GM18907 (cell line): Measurements from ENCODE around the gene TNS3.
"Not testable (repeated sequence)": the region's sequence is repeated elsewhere in the genome, so short reads cannot be mapped to it uniquely, and the experiment has no call there.

ENCODE experiments used
- ATAC-seq: cut with Tn5 transposase; IDR thresholded peaks from one replicate; pipeline ENCODE4 v1.9.1; 2021; ENCODE audit warnings: mild to moderate bottlenecking, moderate library complexity; ENCODE audit not compliant: unreplicated experiment

Gene TNS3

GRCh38 chr7:47543056-47543455 lies 38.9 kb downstream of the TNS3 start:
- no peak for ATAC-seq

GRCh38 chr7:47542051-47542450 lies 39.9 kb downstream of the TNS3 start:
- ATAC-seq, result no peak

- not testable (repeated sequence) for ATAC-seq
These were observed 40.4 kb downstream of the TNS3 start for GRCh38 chr7:47541485-47541884.

- no peak for ATAC-seq
These were observed 41.2 kb downstream of the TNS3 start for GRCh38 chr7:47540387-47541350.

- no peak for ATAC-seq
These were observed 41.9 kb downstream of the TNS3 start for GRCh38 chr7:47540053-47540386.

- no peak for ATAC-seq
These were observed 42.4 kb downstream of the TNS3 start for GRCh38 chr7:47539398-47540052.

- no peak for ATAC-seq
These were observed 43.0 kb downstream of the TNS3 start for GRCh38 chr7:47538846-47539311.

GRCh38 chr7:47537716-47538675 lies 43.9 kb downstream of the TNS3 start:
- no peak for ATAC-seq

- no peak for ATAC-seq
These were observed 45.0 kb downstream of the TNS3 start for GRCh38 chr7:47536661-47537611.

- no peak for ATAC-seq
These were observed 45.9 kb downstream of the TNS3 start for GRCh38 chr7:47535704-47536628.

- no peak for ATAC-seq
These were observed 46.7 kb downstream of the TNS3 start for GRCh38 chr7:47535035-47535703.

GRCh38 chr7:47534322-47535034 lies 47.4 kb downstream of the TNS3 start:
- no peak for ATAC-seq

GRCh38 chr7:47531584-47532492 lies 50.1 kb downstream of the TNS3 start:
- no peak for ATAC-seq

GRCh38 chr7:47529826-47530555 lies 51.9 kb downstream of the TNS3 start:
- ATAC-seq, result no peak

- ATAC-seq, result no peak
These were observed 52.5 kb downstream of the TNS3 start for GRCh38 chr7:47529405-47529804.

- no peak for ATAC-seq
These were observed 53.4 kb downstream of the TNS3 start for GRCh38 chr7:47528471-47528870.
